T1000 (cell line): Measurements from ENCODE around the gene LRRC7.

Experiments
- DNase-seq: peaks from one replicate; lab custom pipeline; 2025; ENCODE audit warnings: mixed read lengths; lab: John Stamatoyannopoulos, UW

Gene LRRC7

DNA sequence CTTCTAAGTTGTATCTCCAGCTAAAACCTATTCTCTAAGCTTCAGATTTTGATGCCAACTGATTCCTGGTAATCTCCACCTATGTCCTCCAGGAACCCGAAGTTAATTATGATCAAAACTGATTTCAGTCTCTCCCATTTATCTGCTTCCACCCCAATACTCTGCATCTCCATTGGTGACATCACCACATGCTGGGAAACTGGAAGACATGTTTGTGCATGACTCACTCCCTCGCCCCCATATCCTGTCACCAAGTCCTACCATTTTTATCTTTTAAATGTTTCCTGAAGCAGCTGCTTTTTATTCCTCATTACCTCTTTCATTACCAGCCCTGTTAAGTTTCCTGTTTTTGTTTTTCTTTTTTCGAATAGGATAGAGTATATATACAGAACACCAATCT lies 409.2 kb downstream of the LRRC7 start:
- no peak for DNase-seq

GRCh38 chr1:69982992-69983391 lies 415.3 kb downstream of the LRRC7 start:
- no peak for DNase-seq

- DNase-seq = no peak
These were observed 417.7 kb downstream of the LRRC7 start for GRCh38 chr1:69985376-69985775.

DNA sequence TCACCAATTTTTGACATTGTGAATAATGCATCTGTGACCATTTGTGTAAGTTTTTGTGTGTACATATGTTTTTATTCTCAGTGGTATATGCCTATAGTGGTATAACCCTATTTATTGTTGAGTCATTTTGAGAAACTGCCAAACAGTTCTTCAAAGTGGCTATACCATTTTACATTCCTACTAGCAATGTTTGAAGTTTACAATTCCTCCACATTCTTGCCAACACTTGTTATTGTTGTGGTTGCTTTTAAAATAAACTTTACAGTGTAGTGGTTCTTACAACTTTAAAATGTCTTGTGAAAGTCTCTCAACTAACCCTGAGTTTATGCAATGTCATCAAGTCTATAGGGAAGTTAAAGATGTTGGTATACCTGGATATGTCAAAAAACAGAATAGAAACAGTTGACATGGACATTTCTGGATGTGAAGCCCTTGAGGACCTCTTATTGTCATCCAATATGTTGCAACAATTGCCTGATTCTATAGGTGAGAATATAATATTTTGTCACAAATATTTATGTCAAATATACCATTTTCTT lies 418.2 kb downstream of the LRRC7 start:
- no peak for DNase-seq

DNA sequence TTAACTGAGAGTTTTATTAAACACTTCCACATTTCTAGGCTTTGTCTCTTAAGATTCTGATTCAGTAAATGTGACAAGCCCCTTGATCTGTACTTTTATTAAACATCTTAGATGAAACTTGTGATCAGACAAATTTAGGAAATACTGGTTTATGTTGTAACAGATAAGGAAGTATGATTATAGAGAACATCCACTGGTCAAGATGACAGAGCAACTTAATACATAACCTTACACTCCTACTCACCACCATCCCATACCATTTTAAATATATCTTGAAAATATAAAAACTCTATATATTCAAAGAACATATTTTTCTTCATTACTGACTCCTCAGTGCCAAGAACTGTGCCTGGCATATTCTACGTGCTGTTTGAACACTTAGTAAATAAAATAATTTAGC lies 420.2 kb downstream of the LRRC7 start:
- no peak for DNase-seq

GRCh38 chr1:69991644-69992043 lies 423.9 kb downstream of the LRRC7 start:
- DNase-seq = no peak

- no peak for DNase-seq
These were observed 424.9 kb downstream of the LRRC7 start for GRCh38 chr1:69992594-69992993.

- no peak for DNase-seq
These were observed 426.1 kb downstream of the LRRC7 start for GRCh38 chr1:69993810-69994209.

GRCh38 chr1:69994241-69994640 lies 426.5 kb downstream of the LRRC7 start:
- no peak for DNase-seq

- DNase-seq = no peak
These were observed 431.1 kb downstream of the LRRC7 start for GRCh38 chr1:69998847-69999246.

GRCh38 chr1:70003211-70003908 lies 435.6 kb downstream of the LRRC7 start:
- no peak for DNase-seq

DNA sequence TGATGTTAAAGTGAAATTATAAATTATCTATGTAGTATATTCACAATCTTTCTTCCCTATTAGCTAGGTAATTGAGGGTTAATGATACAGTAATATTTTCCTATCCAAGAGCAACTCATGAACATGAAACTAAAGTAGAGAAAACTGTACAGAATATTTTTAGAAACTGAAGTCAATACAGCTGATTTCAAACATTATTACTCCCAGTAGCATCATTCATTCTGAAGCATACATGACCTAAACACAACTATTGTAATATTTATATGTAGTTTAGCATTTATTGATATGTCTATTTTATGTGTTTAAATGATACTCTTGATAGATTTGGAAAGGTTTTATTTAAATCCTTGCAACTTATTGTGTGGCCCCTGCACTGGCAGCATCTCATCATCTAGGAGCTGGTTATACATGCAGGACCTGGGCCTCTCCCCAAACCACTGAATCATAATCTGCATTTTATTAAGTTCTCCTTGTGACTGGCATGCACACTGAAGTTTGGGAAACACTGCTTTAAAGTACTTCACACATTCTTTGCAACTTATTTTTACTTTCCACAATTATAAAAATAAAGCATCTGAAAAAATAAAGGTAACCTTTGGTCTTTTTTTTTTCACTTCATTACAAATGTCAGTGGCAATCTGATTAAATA lies 437.8 kb downstream of the LRRC7 start:
- DNase-seq = no peak

GRCh38 chr1:70008660-70009059 lies 440.9 kb downstream of the LRRC7 start:
- DNase-seq = no peak

- DNase-seq = no peak
These were observed 450.0 kb downstream of the LRRC7 start for GRCh38 chr1:70017770-70018169.

- DNase-seq = no peak
These were observed 456.6 kb downstream of the LRRC7 start for GRCh38 chr1:70024272-70024671.

DNA sequence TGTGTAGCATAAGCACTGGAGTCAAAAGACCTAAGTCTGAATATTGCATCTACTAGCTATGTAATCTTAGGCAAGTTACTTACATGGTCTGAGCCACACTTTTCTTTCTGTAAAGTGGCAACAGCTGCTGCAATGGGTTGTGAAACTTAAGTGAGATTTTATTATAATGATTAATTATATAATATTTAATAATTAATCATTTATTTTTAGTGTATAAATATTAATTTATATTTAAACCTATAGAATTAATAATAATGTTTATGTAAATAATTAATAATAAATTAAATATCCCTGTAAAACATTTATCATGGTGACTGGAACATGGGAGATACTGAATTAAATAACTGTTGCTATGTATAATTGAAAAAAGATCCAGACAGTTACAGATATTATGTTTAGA lies 457.3 kb downstream of the LRRC7 start:
- no peak for DNase-seq

DNA sequence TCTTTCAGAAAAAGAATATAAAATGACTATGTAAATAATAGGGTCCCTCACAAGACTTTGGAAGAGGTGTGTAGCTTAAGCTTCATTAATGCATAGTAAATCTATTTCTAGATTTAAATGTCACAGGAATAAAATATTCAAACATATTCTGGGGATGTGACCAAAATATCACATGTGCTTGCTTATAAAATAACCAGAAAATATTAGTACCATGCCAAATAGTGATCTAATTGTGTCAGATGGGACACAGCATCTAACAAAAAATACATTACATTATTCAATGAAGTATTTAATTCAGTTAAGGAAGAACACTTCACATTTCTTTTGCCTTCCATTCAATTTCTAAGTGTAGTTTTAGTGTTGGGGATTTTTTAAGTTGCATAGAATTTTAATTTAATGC lies 458.1 kb downstream of the LRRC7 start:
- DNase-seq = no peak

DNA sequence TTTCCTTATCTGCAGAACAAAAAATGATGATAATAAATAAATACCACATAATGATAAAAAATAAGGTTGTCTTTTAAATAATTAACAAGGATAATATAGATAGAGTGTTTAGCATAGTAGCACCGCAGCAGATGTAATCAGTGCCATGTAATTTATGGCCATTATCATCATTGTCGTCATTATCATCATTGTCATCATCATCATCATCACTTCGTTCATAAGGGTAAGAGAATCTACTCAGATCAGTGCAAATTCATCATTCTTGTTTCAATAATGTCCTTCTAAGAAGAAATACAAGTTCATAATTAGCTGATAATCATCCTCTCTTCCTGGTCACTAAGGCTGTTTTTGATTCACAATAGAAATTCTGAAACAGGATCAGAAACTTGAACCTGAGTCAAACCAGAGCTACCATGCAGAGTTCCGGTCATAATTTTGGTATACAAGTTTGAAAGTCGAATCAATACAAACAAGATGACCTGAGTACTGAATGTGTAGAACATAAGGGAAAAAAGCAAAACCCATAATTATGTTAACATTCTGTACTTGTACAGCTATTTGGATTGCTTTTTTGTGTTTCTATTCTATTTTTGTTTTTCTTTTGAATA lies 465.6 kb downstream of the LRRC7 start:
- no peak for DNase-seq

DNA sequence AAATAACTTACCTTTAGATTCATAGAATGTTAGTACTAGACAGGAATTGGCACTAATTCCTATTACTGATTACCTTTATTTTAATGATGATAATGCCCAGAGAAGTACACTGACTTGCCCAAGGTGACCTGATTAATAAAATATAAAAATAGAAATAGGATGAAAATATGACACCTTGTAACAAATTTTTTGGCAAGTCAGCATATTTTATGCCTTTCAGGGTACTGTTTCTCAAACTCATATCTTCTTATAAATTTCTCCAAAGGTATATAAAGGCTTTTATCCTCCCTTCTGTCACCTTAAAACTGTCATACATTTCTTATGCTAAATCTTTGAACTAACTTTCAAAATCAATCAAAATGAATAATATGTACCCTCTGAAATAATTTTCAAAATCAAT lies 466.2 kb downstream of the LRRC7 start:
- no peak for DNase-seq

DNA sequence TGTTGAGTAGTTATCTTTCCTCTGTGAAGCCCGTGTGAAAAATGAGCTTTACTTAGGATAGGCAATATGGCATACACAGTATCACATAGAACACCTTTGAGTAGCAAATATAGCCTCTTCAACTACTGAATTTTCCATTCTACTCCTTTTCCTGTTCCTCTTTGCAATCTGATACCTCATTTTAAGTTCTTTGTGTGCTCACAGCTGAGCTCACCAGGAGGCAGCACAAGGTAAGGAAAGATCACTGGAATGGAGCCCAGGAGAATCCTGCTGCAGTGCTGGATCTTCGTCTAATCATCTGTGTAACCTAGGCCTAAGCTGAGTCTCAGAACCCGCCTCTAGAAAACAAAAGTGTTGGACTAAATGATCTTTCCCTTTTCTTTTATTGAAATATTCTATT lies 466.7 kb downstream of the LRRC7 start:
- peak; percentile 24 for DNase-seq

- peak; percentile 80 for DNase-seq
These were observed 470.3 kb downstream of the LRRC7 start for GRCh38 chr1:70038025-70038424.

DNA sequence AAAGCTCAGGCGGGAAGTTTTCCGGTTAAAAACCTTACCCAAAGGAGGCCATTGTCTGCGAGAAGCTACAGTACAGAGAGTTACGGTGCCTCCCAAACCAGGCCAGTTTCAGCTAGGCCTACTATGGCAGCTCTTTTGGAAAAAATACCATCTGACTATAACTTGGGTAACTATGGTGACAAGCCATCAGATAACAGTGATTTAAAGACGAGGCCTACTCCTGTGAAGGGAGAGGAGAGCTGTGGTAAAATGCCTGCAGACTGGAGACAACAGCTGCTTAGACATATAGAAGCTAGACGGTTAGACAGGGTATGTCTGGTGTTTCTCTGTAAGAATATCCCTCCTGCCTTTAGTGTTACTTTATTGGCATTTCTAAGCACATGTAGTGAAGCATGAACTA lies 471.8 kb downstream of the LRRC7 start:
- no peak for DNase-seq

DNA sequence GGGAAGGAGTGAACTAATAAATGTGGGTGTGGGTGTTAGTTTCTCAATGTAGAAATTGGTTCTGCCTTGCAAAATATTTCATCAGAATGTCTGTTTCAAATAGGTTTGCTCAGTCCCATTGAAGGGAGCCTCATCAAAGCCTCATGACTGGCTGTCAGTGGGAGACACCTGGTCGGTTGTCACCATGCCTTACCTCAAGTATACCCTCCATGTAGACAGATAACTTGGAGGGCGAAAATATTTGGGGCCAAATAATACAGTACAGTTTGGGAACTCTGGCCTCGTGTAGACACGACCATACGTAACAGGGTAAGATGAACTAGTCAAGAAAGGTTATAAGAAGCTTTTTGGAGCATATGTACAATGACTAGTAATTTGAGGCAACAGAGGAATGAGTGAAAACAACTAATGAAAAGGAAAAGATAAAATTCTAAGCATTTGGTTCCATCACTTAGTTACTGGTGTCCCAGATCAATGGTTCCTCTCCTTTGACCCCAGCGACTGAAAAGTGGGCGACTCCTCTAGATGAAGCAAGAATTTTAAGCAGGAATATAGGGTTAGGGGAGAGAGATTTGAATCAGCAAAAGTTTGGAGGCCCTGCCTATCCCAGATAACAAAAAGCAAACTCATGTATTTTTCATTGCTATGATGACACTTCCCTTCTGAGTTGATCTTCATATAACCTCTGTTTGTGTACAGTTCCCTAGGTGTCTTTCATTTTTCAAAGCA lies 473.8 kb downstream of the LRRC7 start:
- no peak for DNase-seq
